ENCODE data around the gene KAZN.

KAZN gene

DNA sequence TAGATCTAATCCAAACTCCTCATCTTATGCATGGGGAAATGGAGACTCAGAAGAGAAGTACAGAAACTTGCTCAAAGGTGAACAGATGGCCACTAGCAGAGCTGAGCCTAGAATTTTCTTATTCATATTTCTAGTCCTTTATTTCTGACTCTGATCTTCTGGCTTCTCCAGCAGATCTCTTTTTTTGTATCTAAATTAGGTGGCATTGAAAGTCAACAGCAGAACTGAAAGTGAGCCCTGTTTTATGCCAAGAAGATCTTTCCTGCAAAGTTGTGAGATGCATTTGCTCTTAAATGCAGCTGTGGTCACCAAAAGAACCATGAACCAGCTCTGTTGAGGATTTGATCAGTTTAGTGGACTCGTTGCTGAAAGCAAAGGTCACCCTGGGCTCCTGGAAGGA is 75.5 kb downstream of the KAZN start:
- TF ChIP-seq, protein P1, sequence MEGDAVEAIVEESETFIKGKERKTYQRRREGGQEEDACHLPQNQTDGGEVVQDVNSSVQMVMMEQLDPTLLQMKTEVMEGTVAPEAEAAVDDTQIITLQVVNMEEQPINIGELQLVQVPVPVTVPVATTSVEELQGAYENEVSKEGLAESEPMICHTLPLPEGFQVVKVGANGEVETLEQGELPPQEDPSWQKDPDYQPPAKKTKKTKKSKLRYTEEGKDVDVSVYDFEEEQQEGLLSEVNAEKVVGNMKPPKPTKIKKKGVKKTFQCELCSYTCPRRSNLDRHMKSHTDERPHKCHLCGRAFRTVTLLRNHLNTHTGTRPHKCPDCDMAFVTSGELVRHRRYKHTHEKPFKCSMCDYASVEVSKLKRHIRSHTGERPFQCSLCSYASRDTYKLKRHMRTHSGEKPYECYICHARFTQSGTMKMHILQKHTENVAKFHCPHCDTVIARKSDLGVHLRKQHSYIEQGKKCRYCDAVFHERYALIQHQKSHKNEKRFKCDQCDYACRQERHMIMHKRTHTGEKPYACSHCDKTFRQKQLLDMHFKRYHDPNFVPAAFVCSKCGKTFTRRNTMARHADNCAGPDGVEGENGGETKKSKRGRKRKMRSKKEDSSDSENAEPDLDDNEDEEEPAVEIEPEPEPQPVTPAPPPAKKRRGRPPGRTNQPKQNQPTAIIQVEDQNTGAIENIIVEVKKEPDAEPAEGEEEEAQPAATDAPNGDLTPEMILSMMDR (conservative IDR thresholded peaks at IDR 0.05; ENCODE audit: low read depth, low read length): no peak
- no peak overlapping the region for H3K4me3 ChIP-seq (ENCODE audit: low read depth, low read length)
- no peak for DNase-seq (ENCODE audit: low read depth)

DNA sequence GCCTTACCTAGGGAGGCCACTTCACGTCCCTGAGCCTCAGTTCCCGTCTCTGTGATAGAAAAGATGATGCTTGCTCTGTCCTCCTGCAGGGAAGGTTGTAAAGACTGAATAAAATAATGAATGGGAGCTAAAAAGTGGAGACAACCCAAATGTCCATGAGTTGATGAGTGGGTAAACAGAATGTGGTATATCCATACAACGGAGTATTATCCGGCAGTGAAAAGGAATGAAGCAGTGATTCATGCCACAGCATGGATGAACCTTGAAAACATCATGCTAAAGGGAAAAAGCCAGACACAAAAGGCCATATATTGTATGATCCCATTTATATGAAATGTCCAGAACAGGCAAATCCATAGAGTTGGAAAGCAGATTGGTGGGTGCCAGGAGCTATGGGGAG is 77.9 kb downstream of the KAZN start:
- TF ChIP-seq, protein P1 (conservative IDR thresholded peaks at IDR 0.05; ENCODE audit: low read depth, low read length): no peak
- DNase-seq (ENCODE audit: low read depth): no peak
- no peak overlapping the region for H3K4me3 ChIP-seq (ENCODE audit: low read depth, low read length)

DNA sequence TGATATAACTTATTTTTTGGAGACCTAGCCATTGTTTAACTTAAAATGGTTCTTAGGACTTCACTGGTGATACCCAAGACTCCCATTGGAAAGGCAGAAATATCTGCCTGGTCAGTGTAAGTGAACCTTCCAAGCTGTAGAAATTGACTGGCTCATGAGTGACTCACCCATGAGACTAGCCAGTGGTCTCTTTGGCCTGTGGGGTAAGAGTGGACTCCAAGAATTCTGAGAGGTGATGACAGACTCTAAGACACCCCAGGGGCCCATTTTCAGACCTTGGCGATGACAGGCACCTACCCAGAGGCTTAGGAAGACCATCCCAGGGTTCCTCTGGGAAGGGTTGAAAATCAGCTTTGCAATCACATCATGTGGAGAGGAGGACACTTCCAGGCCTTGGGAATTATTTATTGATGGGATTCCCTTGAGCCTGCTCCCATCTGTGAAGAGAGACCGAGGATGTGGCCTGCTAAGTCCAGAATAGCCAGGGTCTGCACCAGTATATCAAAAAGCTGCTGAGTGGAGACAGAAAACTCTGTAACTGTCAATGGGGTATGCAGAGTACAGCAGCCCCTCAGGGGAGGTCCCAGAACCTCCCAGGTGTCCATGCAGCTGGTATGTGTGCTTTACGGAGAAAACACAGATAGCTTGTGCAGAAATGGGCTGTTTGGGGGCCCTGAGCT is 78.9 kb downstream of the KAZN start:
- H3K4me3 ChIP-seq (ENCODE audit: low read depth, low read length): no peak overlapping the region
- TF ChIP-seq, protein P1 (conservative IDR thresholded peaks at IDR 0.05; ENCODE audit: low read depth, low read length): no peak
- no peak for DNase-seq (ENCODE audit: low read depth)

DNA sequence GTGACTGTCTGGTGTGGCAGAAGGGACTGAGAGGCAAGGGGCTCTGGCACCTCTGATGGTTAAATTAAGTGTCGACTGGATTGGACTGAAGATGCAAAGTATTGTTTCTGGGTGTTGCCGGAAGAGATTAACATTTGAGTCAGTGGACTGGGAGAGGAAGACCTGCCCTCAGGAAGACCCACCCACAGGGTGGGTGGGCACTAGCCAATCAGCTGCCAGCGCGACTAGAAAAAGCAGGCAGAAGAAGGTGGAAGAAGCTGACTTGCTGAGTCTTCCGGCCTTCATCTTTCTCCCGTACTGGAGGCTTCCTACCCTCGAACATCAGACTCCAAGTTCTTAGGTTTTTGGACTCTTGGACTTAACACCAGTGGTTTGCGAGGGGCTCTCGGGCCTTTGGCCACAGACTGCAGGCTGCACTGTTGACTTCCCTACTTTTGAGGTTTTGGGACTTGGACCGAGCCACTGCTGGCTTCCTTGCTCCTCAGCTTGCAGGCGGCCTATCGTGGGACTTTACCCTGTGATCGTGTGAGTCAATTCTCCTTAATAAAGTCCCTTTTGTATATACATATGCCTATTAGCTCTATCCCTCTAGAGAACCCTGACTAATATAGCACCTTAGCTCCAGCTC is 79.6 kb downstream of the KAZN start:
- DNase-seq (ENCODE audit: low read depth): no peak
- TF ChIP-seq, protein P1 (conservative IDR thresholded peaks at IDR 0.05; ENCODE audit: low read depth, low read length): no peak
- H3K4me3 ChIP-seq (ENCODE audit: low read depth, low read length): no peak overlapping the region

DNA sequence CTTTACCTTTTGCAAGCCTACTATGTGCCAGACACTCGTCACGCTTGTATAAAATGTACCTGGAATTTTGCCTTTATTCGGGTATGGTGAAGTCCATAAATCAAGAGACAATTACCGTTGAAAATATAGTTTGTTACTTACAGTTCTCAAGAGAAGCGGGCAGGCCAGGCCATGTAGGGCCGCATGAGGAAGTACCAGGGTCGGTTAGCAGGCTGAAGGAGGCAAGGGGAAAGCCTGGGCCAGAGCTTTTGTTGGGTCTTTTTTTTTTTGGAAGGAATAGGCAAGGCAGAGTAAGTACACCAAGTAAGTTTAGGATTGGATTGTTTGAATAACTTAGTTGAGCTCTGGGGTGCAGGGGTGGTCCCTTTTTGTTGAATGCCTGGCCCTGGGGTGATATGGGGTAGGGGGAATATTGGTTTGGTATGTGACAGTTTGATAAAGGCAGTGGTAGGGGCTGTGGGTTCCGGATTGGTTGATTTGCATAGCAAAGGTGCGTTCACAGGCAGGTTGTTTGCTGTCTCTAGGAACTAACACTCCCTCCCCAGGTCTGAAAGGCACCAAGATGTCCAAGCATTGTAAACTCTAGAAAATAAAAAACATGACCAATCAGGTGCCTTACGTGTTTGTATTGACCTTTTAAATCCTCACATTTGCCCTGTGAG is 80.7 kb downstream of the KAZN start:
- no peak overlapping the region for H3K4me3 ChIP-seq (ENCODE audit: low read depth, low read length)
- TF ChIP-seq, protein P1 (conservative IDR thresholded peaks at IDR 0.05; ENCODE audit: low read depth, low read length): no peak
- no peak for DNase-seq (ENCODE audit: low read depth)

DNA sequence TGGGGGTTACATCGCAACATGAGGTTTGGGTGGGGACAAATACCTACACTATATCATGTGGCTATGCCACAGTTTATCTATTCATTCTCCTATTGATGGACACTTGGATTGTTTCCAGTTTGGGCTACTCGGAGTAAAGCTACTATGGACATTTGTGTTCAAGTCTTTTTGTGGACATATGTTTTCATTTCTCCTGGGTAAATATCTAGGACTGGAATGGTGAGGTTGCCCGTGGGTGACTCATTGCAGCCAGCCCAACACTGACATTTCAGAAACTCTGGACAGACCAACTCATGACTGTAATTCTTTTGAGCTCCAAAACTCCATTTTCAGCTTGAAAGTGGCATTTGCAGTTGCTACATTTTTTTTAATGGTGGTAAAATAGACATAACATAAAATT is 82.7 kb downstream of the KAZN start:
- no peak for DNase-seq (ENCODE audit: low read depth)
- TF ChIP-seq, protein P1 (conservative IDR thresholded peaks at IDR 0.05; ENCODE audit: low read depth, low read length): no peak
- no peak overlapping the region for H3K4me3 ChIP-seq (ENCODE audit: low read depth, low read length)

All from choroid plexus epithelial cell (primary cell).